Cardiac muscle cell (in vitro differentiated cells and primary cell): ENCODE measurements around the gene SEMA5B. TPM values are rescaled to one million over a fixed set of nuclear protein-coding genes. Genes with fewer than 3 reads are reported as not detected.

Experiments used
- DNase-seq, 2 donors: peaks; one replicate each; pipeline versions ENCODE4 v3.0.0 to v3.0.0-alpha.2; 2010 to 2017; ENCODE audit warnings: low read depth in 1 of 2, low spot score in 1 of 2
- H3K27ac ChIP-seq: fragments of 200-600 bp; sonication (generic); 2 replicates; pipeline ENCODE4 v1.5.1; 2016
- H3K27me3 ChIP-seq: fragments of 200-600 bp; sonication (generic); 2 replicates; pipeline ENCODE4 v1.6.0; 2016; ENCODE audit warnings: control low read depth
- H3K36me3 ChIP-seq: fragments of 200-600 bp; sonication (generic); 2 replicates; pipeline ENCODE4 v1.5.1; 2016; ENCODE audit warnings: control low read depth
- H3K4me1 ChIP-seq: fragments of 200-600 bp; sonication (generic); 2 replicates; pipeline ENCODE4 v1.8.1; 2017; ENCODE audit warnings: low read depth, mild to moderate bottlenecking, mixed run types
- H3K4me3 ChIP-seq: fragments of 200-600 bp; sonication (generic); 2 replicates; pipeline ENCODE4 v1.5.1; 2016; ENCODE audit warnings: mild to moderate bottlenecking
- H3K9me3 ChIP-seq: fragments of 200-600 bp; sonication (generic); 2 replicates; pipeline ENCODE4 v1.5.1; 2017; ENCODE audit warnings: low read depth, mild to moderate bottlenecking, control low read depth
- CTCF ChIP-seq: IDR thresholded peaks from 2 replicates; pipeline ENCODE4 v1.5.1; 2012; ENCODE audit warnings: low read depth, mild to moderate bottlenecking, low read length
- polyA plus RNA-seq: library from polyadenylated mRNA; unstranded; fragments of >200 nt; fragmentation: Nextera tagmentation; extraction: Ambion mirVana; gene quantifications from 2 replicates; pipeline ENCODE4 v1.2.1, GENCODE V29; 2016
- total RNA-seq: library from RNA; depleted of rRNA; stranded (reverse); fragments of >200 nt; gene quantifications from 2 replicates; pipeline ENCODE4 v1.2.3, GENCODE V29; 2016

The SEMA5B gene
- total and polyA plus RNA-seq, 2 experiments from 2014 or later = 2.3 to 4.4 TPM

GRCh38 chr3:122932251-122932967 lies 95.2 kb downstream of the SEMA5B start:
- no peaks in the 10 kb centered on the region for H3K36me3 ChIP-seq
- H3K27me3 ChIP-seq = no peaks in the 10 kb centered on the region
- H3K4me1 ChIP-seq = peaks cover 3% of the 10 kb centered on the region
- H3K27ac ChIP-seq = no peak overlapping the region
- no peak for TF ChIP-seq CTCF
- DNase-seq = peak in 1 of 2 donors; percentile 27
- H3K4me3 ChIP-seq = no peak overlapping the region
- no peaks in the 10 kb centered on the region for H3K9me3 ChIP-seq

- Histone ChIP-seq H3K9me3 (no peaks in the 10 kb centered on the region), H3K27me3 (no peaks in the 10 kb centered on the region), H3K36me3 (no peaks in the 10 kb centered on the region), H3K27ac (no peak overlapping the region), H3K4me3 (no peak overlapping the region), H3K4me1 (no peaks in the 10 kb centered on the region)
- no peak for DNase-seq
- TF ChIP-seq CTCF = no peak
Measured at GRCh38 chr3:122931636-122932035, 95.9 kb downstream of the SEMA5B start.

GRCh38 chr3:122930063-122930997 lies 97.2 kb downstream of the SEMA5B start:
- Histone ChIP-seq H3K36me3 (no peaks in the 10 kb centered on the region), H3K4me1 (no peaks in the 10 kb centered on the region), H3K27me3 (no peaks in the 10 kb centered on the region), H3K4me3 (no peak overlapping the region), H3K27ac (no peak overlapping the region), H3K9me3 (no peaks in the 10 kb centered on the region)
- TF ChIP-seq CTCF = no peak
- DNase-seq = no peak

- no peak for TF ChIP-seq CTCF
- Histone ChIP-seq H3K27ac (no peak overlapping the region), H3K36me3 (no peaks in the 10 kb centered on the region), H3K4me1 (no peaks in the 10 kb centered on the region), H3K27me3 (peaks cover 7% of the 10 kb centered on the region), H3K9me3 (no peaks in the 10 kb centered on the region), H3K4me3 (no peak overlapping the region)
- peak in 1 of 2 donors; percentile 2 for DNase-seq
Measured at GRCh38 chr3:122929188-122930062, 98.1 kb downstream of the SEMA5B start.
